ENCODE data around the gene PJA2. TPM values are rescaled to one million over a fixed set of nuclear protein-coding genes. Genes with fewer than 3 reads are reported as not detected.
A peak's percentile ranks its signal among the peaks of the same experiment; 100 is the strongest.

The PJA2 gene
- total and polyA plus RNA-seq, 4 donors: 23.6 to 69.2 (median 42.8) TPM

GRCh38 chr5:109319351-109319750 is 90.4 kb downstream of the PJA2 start:
- TF ChIP-seq RXRA (IDR thresholded peaks at IDR 0.05): no peak
- no peak for TF ChIP-seq CTCF (IDR thresholded peaks at IDR 0.05; ENCODE audit: low read depth, low read length, missing input control)
- TF ChIP-seq, protein P1, sequence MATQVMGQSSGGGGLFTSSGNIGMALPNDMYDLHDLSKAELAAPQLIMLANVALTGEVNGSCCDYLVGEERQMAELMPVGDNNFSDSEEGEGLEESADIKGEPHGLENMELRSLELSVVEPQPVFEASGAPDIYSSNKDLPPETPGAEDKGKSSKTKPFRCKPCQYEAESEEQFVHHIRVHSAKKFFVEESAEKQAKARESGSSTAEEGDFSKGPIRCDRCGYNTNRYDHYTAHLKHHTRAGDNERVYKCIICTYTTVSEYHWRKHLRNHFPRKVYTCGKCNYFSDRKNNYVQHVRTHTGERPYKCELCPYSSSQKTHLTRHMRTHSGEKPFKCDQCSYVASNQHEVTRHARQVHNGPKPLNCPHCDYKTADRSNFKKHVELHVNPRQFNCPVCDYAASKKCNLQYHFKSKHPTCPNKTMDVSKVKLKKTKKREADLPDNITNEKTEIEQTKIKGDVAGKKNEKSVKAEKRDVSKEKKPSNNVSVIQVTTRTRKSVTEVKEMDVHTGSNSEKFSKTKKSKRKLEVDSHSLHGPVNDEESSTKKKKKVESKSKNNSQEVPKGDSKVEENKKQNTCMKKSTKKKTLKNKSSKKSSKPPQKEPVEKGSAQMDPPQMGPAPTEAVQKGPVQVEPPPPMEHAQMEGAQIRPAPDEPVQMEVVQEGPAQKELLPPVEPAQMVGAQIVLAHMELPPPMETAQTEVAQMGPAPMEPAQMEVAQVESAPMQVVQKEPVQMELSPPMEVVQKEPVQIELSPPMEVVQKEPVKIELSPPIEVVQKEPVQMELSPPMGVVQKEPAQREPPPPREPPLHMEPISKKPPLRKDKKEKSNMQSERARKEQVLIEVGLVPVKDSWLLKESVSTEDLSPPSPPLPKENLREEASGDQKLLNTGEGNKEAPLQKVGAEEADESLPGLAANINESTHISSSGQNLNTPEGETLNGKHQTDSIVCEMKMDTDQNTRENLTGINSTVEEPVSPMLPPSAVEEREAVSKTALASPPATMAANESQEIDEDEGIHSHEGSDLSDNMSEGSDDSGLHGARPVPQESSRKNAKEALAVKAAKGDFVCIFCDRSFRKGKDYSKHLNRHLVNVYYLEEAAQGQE (IDR thresholded peaks at IDR 0.05): no peak
- TF ChIP-seq SP1 (IDR thresholded peaks at IDR 0.05): no peak
- no peak for TF ChIP-seq FOXA1 (IDR thresholded peaks at IDR 0.05)
- TF ChIP-seq, protein P2, sequence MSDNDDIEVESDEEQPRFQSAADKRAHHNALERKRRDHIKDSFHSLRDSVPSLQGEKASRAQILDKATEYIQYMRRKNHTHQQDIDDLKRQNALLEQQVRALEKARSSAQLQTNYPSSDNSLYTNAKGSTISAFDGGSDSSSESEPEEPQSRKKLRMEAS (IDR thresholded peaks at IDR 0.05): no peak
- TF ChIP-seq ATF3 (IDR thresholded peaks at IDR 0.05): no peak
- no peak for TF ChIP-seq EGR1 (IDR thresholded peaks at IDR 0.05; ENCODE audit: low read depth in 2 of 2)
- TF ChIP-seq NR2F2 (IDR thresholded peaks at IDR 0.05): no peak
- TF ChIP-seq YY1 (IDR thresholded peaks at IDR 0.05): no peak
- no peak for TF ChIP-seq FOXA2 (IDR thresholded peaks at IDR 0.05)
- TF ChIP-seq HNF4G (IDR thresholded peaks at IDR 0.05): no peak
- no peak for TF ChIP-seq ZBTB33 (IDR thresholded peaks at IDR 0.05)
- no peak for TF ChIP-seq RAD21 (IDR thresholded peaks at IDR 0.05)
- no peak for TF ChIP-seq TAF1 (conservative IDR thresholded peaks at IDR 0.05)
- TF ChIP-seq GABPA (IDR thresholded peaks at IDR 0.05 in 1 of 2, conservative IDR thresholded peaks at IDR 0.05 in 1 of 2): no peak
- no peak for TF ChIP-seq HNF4A (conservative IDR thresholded peaks at IDR 0.05)
- no peak for TF ChIP-seq JUND (IDR thresholded peaks at IDR 0.05)
- no peak overlapping the region for H3K4me3 ChIP-seq (ENCODE audit: low read depth in 1 of 3, low read length in 3 of 3)
- H3K9ac ChIP-seq (ENCODE audit: low read depth in 1 of 2, low read length in 2 of 2): no peak overlapping the region
- no peaks in the 10 kb centered on the region for H3K36me3 ChIP-seq (ENCODE audit: control insufficient read depth in 4 of 4, insufficient read depth in 3 of 4, low read depth in 1 of 4, low read length in 3 of 4)
- peaks cover 6 to 22% (median 16%) of the 10 kb centered on the region in 4 donors for H3K4me1 ChIP-seq (ENCODE audit: control insufficient read depth in 4 of 4, insufficient read depth in 4 of 4, low read length in 3 of 4)
- no peak for DNase-seq (ENCODE audit: low spot score)
- 67% methylated on average over 7 of the region's 7 CpGs for WGBS
- H3K27me3 ChIP-seq (ENCODE audit: control insufficient read depth in 4 of 4, insufficient read depth in 4 of 4, low read length in 3 of 4): no peaks in the 10 kb centered on the region
- H3K9me3 ChIP-seq (ENCODE audit: control insufficient read depth in 4 of 4, low read length in 3 of 4): no peaks in the 10 kb centered on the region
- H3K27ac ChIP-seq (ENCODE audit: low read depth in 1 of 2, low read length in 2 of 2): peak overlapping the region; percentile 76 to 81
